Liver (tissue), 9 donors: ENCODE measurements around the gene ETV4. TPM values are rescaled to one million over a fixed set of nuclear protein-coding genes. Genes with fewer than 3 reads are reported as not detected.

ENCODE experiments used
- DNase-seq: peaks from one replicate; pipeline ENCODE4 v3.0.0-alpha.2; 2017; ENCODE audit warnings: low spot score
- H3K27ac ChIP-seq, 2 donors: one replicate each; pipeline ENCODE4 v1.7.0; 2013; ENCODE audit warnings: inconsistent platforms in 2 of 2, low read length in 2 of 2, control low read depth in 1 of 2, low read depth in 1 of 2, mild to moderate bottlenecking in 1 of 2
- H3K27me3 ChIP-seq, 4 donors: one replicate each; pipeline versions ENCODE4 v1.6.1 to v1.7.0; 2013; ENCODE audit warnings: low read length in 3 of 4, inconsistent platforms in 1 of 4, mild to moderate bottlenecking in 1 of 4, moderate library complexity in 1 of 4; ENCODE audit not compliant: control insufficient read depth in 4 of 4, insufficient read depth in 4 of 4
- H3K36me3 ChIP-seq, 4 donors: one replicate each; pipeline versions ENCODE4 v1.6.1 to v1.7.0; 2013; ENCODE audit warnings: low read length in 3 of 4, mild to moderate bottlenecking in 3 of 4, low read depth in 1 of 4, moderate library complexity in 1 of 4; ENCODE audit not compliant: control insufficient read depth in 4 of 4, insufficient read depth in 3 of 4
- H3K4me1 ChIP-seq, 4 donors: one replicate each; pipeline versions ENCODE4 v1.6.1 to v1.7.0; 2013; ENCODE audit warnings: low read length in 3 of 4, mild to moderate bottlenecking in 3 of 4, moderate library complexity in 1 of 4; ENCODE audit not compliant: control insufficient read depth in 4 of 4, insufficient read depth in 4 of 4
- H3K4me3 ChIP-seq, 3 donors: one replicate each; pipeline versions ENCODE4 v1.6.1 to v1.7.0; 2013; ENCODE audit warnings: low read length in 3 of 3, control low read depth in 1 of 3, low read depth in 1 of 3, mild to moderate bottlenecking in 1 of 3
- H3K9ac ChIP-seq, 2 donors: one replicate each; pipeline ENCODE4 v1.7.0; 2013; ENCODE audit warnings: low read length in 2 of 2, mild to moderate bottlenecking in 2 of 2, moderate library complexity in 2 of 2, control low read depth in 1 of 2, low read depth in 1 of 2
- H3K9me3 ChIP-seq, 4 donors: one replicate each; pipeline versions ENCODE4 v1.6.1 to v1.7.0; 2013; ENCODE audit warnings: low read length in 3 of 4; ENCODE audit not compliant: control insufficient read depth in 4 of 4
- CTCF ChIP-seq: fragments of 150-350 bp; IDR thresholded peaks from 2 replicates; pipeline ENCODE4 v1.5.1; 2017; ENCODE audit warnings: improper control_type of control experiment, low read depth, low read length; ENCODE audit not compliant: missing input control
- EGR1 ChIP-seq, 2 donors: IDR thresholded peaks; 2 replicates each; pipeline ENCODE4 v1.6.1; 2016 to 2018; ENCODE audit warnings: antibody characterized with exemption in 2 of 2, low read depth in 2 of 2
- FOXA1 ChIP-seq: IDR thresholded peaks from 2 replicates; pipeline ENCODE4 v1.6.1; 2016; ENCODE audit warnings: antibody characterized with exemption
- FOXA2 ChIP-seq: IDR thresholded peaks from 2 replicates; pipeline ENCODE4 v1.6.1; 2016; ENCODE audit warnings: antibody characterized with exemption
- GABPA ChIP-seq, 2 donors: IDR thresholded peaks in 1 of 2; conservative IDR thresholded peaks in 1 of 2; 2 replicates each; pipeline ENCODE4 v1.6.1; 2016; ENCODE audit warnings: antibody characterized with exemption in 2 of 2, mild to moderate bottlenecking in 1 of 2, moderate library complexity in 1 of 2
- HNF4A ChIP-seq, 2 donors: conservative IDR thresholded peaks; 2 replicates each; pipeline ENCODE4 v1.6.1; 2016; ENCODE audit warnings: antibody characterized with exemption in 2 of 2, mild to moderate bottlenecking in 2 of 2
- JUND ChIP-seq, 2 donors: IDR thresholded peaks; 2 replicates each; pipeline ENCODE4 v1.6.1; 2016; ENCODE audit warnings: antibody characterized with exemption in 2 of 2
- NR2F2 ChIP-seq: IDR thresholded peaks from 2 replicates; pipeline ENCODE4 v1.6.1; 2016; ENCODE audit warnings: antibody characterized with exemption
- RXRA ChIP-seq, 2 donors: IDR thresholded peaks; 2 replicates each; pipeline ENCODE4 v1.6.1; 2017 to 2018; ENCODE audit warnings: antibody characterized with exemption in 2 of 2, mild to moderate bottlenecking in 1 of 2
- SP1 ChIP-seq: IDR thresholded peaks from 2 replicates; pipeline ENCODE4 v1.6.1; 2018; ENCODE audit warnings: antibody characterized with exemption, mild to moderate bottlenecking
- ZBTB33 ChIP-seq: IDR thresholded peaks from 2 replicates; pipeline ENCODE4 v1.6.1; 2016; ENCODE audit warnings: antibody characterized with exemption
- WGBS: extraction: QIAGEN DNeasy Blood & Tissue Kit; methylation state at CpG from one replicate; pipeline ENCODE4 v1.1.7; 2013; 5-methylcytosine and 5-hydroxymethylcytosine counted together
- polyA plus RNA-seq, 2 donors: library from polyadenylated mRNA; stranded (reverse) in 1 of 2; unstranded in 1 of 2; fragments of 200-250 nt in 1 of 2; fragments of >200 nt in 1 of 2; fragmentation: Nextera tagmentation in 1 of 2; extraction: Ambion mirVana in 1 of 2; gene quantifications; one replicate each; pipeline versions ENCODE4 v1.2.1 to v1.2.3, GENCODE V29; 2013 to 2015
- total RNA-seq, 2 donors: library from RNA; depleted of rRNA; stranded (reverse); fragments of >200 nt; gene quantifications; one replicate each; pipeline ENCODE4 v1.2.3, GENCODE V29; 2014
- TF ChIP-seq, protein P1 (sequence below): IDR thresholded peaks from 2 replicates; pipeline ENCODE4 v1.6.1; 2016; ENCODE audit warnings: antibody characterized with exemption
- TF ChIP-seq, protein P2 (sequence below): IDR thresholded peaks from 2 replicates; pipeline ENCODE4 v1.6.1; 2016; ENCODE audit warnings: antibody characterized with exemption, mild to moderate bottlenecking
- donor health status: healthy.
- donor health status: healthy.
- donor health status: healthy.
- donor health status: healthy.
- donor health status: healthy.

The ETV4 gene
- total RNA-seq (1 to 10 TPM in 1 of 2 donors, under 1 TPM in 1; 0.08 to 1.1 TPM), polyA plus RNA-seq (under 1 TPM; 0.33 to 0.58 TPM)

DNA sequence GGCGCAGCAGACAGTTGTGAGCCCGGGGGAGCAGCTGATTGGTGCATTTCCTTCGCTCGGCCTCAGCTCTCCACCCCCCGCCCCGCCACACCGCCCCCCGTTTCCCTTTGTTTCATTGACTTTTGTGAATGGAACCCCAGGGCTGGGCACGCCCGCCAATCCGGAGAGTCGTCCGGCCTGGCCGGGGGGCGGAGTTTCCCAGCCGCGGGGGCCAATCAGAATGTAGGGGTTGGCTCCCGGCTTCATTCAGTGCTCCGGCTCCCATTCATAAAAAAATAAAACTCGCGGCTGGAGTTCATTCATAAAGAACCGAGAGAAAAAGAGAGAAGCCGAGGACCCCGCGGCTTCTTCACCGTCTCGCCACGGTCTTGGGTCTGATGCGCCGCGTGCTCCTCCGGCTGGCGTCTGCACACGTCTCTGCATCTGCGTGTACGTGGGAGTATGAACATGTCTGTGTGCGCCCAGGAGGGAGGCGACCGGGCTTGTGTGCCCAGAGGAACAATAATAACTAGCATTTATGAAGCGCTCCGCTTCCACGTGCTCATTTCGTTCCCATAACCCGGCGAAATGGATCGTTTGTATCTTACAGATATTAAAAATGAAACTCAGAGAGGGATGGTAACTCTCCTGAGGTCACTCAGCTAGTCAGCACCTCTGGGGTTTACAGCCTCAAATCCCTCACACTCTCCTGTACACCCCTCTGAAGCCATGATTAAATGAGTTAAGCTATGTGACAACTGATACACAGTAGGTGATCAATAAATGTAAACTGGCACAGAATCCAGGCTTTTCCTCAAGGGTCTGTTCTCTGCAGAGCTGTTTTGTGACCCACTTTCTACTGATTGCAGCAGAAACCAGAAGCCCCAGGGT, at the start of gene ETV4:
Gene ETV4, minus strand, starts transcription at position 22 of the 870 bp plus-strand sequence. CDS start 723 bp downstream, outside the sequence.
- H3K27me3 ChIP-seq, result peaks cover 0 to 3% (median 0%) of the 10 kb centered on the region in 4 donors
- peak within 1 kb of the TSS in 2 of 3 donors; percentile 50 to 54 for H3K4me3 ChIP-seq
- TF ChIP-seq HNF4A (conservative IDR thresholded peaks at IDR 0.05) (no peak), RXRA (IDR thresholded peaks at IDR 0.05) (no peak), SP1 (no peak), FOXA1 (no peak), EGR1 (IDR thresholded peaks at IDR 0.05; ENCODE audit: low read depth in 2 of 2) (no peak), GABPA (IDR thresholded peaks at IDR 0.05 in 1 of 2, conservative IDR thresholded peaks at IDR 0.05 in 1 of 2) (no peak), NR2F2 (no peak)
- TF ChIP-seq, protein P1, sequence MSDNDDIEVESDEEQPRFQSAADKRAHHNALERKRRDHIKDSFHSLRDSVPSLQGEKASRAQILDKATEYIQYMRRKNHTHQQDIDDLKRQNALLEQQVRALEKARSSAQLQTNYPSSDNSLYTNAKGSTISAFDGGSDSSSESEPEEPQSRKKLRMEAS, result no peak
- TF ChIP-seq, protein P2, sequence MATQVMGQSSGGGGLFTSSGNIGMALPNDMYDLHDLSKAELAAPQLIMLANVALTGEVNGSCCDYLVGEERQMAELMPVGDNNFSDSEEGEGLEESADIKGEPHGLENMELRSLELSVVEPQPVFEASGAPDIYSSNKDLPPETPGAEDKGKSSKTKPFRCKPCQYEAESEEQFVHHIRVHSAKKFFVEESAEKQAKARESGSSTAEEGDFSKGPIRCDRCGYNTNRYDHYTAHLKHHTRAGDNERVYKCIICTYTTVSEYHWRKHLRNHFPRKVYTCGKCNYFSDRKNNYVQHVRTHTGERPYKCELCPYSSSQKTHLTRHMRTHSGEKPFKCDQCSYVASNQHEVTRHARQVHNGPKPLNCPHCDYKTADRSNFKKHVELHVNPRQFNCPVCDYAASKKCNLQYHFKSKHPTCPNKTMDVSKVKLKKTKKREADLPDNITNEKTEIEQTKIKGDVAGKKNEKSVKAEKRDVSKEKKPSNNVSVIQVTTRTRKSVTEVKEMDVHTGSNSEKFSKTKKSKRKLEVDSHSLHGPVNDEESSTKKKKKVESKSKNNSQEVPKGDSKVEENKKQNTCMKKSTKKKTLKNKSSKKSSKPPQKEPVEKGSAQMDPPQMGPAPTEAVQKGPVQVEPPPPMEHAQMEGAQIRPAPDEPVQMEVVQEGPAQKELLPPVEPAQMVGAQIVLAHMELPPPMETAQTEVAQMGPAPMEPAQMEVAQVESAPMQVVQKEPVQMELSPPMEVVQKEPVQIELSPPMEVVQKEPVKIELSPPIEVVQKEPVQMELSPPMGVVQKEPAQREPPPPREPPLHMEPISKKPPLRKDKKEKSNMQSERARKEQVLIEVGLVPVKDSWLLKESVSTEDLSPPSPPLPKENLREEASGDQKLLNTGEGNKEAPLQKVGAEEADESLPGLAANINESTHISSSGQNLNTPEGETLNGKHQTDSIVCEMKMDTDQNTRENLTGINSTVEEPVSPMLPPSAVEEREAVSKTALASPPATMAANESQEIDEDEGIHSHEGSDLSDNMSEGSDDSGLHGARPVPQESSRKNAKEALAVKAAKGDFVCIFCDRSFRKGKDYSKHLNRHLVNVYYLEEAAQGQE, result no peak
- 2% methylated on average over 46 of the region's 46 CpGs for WGBS
- DNase-seq, result peak; percentile 84
- H3K36me3 ChIP-seq, result no peaks in the 10 kb centered on the region
- H3K27ac ChIP-seq, result no peak within 1 kb of the TSS
- no peak within 1 kb of the TSS for H3K9ac ChIP-seq
- peaks cover 11 to 27% (median 18%) of the 10 kb centered on the region in 4 donors for H3K4me1 ChIP-seq
- no peaks in the 10 kb centered on the region for H3K9me3 ChIP-seq

DNA sequence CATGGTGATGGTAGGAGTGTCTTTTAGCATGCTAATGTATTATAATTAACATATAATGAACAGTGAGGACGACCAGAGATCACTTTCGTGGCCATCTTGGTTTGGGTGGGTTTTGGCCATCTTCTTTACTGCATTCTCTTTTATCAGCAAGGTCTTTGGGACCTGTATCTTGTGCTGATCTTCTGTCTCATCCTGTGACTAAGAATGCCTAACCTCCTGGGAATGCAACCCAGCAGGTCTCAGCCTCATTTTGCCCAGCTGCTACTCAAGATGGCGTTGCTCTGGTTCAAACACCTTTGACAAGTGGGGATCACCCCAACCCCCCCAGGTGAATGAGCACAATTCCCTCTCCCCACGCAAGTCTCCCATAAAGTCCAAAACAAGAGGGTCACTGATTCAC, 49.3 kb upstream of the ETV4 start:
- Histone ChIP-seq H3K9me3 (no peaks in the 10 kb centered on the region), H3K27me3 (no peaks in the 10 kb centered on the region), H3K36me3 (no peaks in the 10 kb centered on the region), H3K9ac (no peak overlapping the region), H3K4me3 (no peak overlapping the region), H3K27ac (no peak overlapping the region), H3K4me1 (no peaks in the 10 kb centered on the region)
- 63% methylated on average over 4 of the region's 4 CpGs for WGBS
- TF ChIP-seq CTCF, result no peak
- TF ChIP-seq ZBTB33, result no peak
- no peak for TF ChIP-seq FOXA2
- TF ChIP-seq, protein P1, result no peak
- no peak for TF ChIP-seq JUND (IDR thresholded peaks at IDR 0.05)
- TF ChIP-seq HNF4A (conservative IDR thresholded peaks at IDR 0.05), result no peak
- TF ChIP-seq NR2F2, result no peak
- TF ChIP-seq SP1, result no peak
- DNase-seq, result no peak
